Measurements from ENCODE around the gene CFAP300. TPM values are rescaled to one million over a fixed set of nuclear protein-coding genes. Genes with fewer than 3 reads are reported as not detected.

The CFAP300 gene
- total RNA-seq, 2 experiments from 2014 or later: not detected

DNA sequence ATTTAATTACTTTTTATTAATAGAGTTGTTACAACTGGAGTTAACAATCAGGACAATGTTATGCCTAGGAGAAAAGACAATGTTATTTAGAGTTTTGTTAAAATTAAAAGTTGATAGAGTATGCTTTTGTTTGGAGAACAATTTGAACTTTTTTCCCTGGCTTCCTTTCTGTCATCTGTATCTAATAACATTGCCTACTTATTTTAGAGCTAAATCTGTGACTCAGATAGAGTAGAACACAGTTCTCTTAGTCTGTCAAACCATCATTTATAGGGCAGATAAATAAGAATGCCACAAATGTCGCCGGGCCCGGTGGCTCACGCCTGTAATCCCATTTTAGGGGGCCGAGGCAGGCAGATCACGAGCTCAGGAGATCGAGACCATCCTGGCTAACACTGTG is 34.1 kb downstream of the CFAP300 start:
- H3K27me3 Mint-ChIP-seq: peaks cover 3% of the 10 kb centered on the region
- POLR2A ChIA-PET: no interaction called here
- H3K27ac Mint-ChIP-seq: no peak overlapping the region
- H3K36me3 Mint-ChIP-seq (ENCODE audit: low read depth): no peaks in the 10 kb centered on the region
- ATAC-seq: no peak
- no peak overlapping the region for H3K4me3 Mint-ChIP-seq
- no peak for DNase-seq
- H3K4me1 Mint-ChIP-seq: no peaks in the 10 kb centered on the region
- CTCF ChIA-PET: no interaction called here
- no peaks in the 10 kb centered on the region for H3K9me3 Mint-ChIP-seq (ENCODE audit: low read depth)
- intact Hi-C loops (cut with DNase I, micrococcal nuclease): no loop called here

DNA sequence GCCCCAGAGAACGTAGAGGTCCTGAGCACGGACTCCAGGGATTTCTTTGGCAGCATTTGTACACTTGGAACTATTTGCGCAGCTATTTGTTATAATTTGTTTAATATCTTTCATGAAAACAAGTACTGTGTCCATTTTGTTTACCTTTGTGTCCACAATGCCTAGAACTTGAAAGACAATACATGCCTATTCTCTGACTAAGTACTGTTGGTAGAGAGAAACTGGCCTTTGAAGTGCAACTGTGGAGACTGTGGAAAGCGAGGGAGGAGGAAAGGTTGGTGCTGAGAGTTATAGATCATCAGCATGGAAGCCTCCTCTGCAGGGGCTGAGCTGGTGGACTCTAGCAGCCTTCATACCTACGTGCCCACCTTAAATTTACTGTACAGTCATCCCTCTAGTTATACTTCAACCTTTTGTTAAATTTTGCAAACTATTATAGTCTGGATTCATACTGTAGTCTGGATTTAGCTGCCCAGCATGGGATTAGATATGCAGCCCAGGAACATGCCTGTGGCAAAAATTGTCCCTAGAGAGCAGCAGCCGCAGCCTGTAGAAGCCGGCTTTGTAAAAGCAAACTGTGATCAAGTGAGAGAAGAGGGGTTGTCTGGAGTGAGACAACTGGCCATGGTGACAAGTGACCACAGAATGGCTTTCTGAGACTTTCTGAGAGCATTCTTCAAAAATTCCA is 38.8 kb downstream of the CFAP300 start:
- no peak for ATAC-seq
- Mint-ChIP-seq H3K9me3 (ENCODE audit: low read depth) (no peaks in the 10 kb centered on the region), H3K4me3 (no peak overlapping the region), H3K4me1 (no peaks in the 10 kb centered on the region), H3K27ac (no peak overlapping the region), H3K27me3 (peaks cover 3% of the 10 kb centered on the region), H3K36me3 (ENCODE audit: low read depth) (no peaks in the 10 kb centered on the region)
- CTCF ChIA-PET: no interaction called here
- no peak for DNase-seq
- POLR2A ChIA-PET: no interaction called here
- intact Hi-C loops (cut with DNase I, micrococcal nuclease): no loop called here

DNA sequence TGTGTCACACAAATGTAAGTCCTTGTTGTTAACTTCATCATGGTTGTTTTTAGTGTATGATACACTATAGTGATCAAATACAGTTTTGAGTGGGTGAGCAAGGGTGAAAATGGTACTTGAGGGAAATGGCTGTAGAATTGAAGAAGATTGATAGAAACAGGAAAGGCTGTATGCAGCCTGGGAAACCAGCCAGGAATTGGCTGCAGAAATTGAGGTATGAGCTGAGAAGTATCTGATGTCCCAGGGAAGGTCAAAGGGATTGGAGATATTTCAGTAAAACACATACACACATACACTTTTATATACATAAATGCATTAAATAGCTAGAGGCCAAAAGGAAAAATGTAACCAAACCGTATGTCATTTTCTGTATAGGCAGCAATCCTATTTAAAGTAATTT is 49.9 kb downstream of the CFAP300 start:
- ATAC-seq (no peak), DNase-seq (no peak)
- Mint-ChIP-seq H3K27me3 (no peaks in the 10 kb centered on the region), H3K27ac (no peak overlapping the region), H3K9me3 (ENCODE audit: low read depth) (no peaks in the 10 kb centered on the region), H3K4me1 (no peaks in the 10 kb centered on the region), H3K36me3 (ENCODE audit: low read depth) (no peaks in the 10 kb centered on the region), H3K4me3 (no peak overlapping the region)
- ChIA-PET POLR2A (no interaction called here), CTCF (no interaction called here)
- intact Hi-C loops (cut with DNase I, micrococcal nuclease): no loop called here

DNA sequence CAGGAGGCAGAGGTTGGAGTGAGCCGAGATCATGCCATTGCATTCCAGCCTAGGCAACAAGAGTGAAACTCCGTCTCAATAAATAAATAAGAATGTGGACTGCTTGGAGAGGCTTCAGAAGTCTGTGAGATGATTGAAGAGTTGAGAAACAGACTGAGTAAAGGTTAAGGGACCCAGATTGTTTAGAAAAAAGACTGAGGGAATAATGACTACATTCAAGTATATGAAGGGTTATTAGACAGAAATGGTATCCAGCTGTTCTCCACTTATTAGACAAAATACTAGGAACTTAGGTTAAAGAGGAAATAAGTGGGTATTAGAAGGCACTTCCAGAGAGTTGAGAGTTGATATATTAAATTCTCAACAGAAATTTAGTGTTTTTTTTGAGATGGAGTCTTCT is 52.5 kb downstream of the CFAP300 start:
- Mint-ChIP-seq H3K9me3 (ENCODE audit: low read depth) (no peaks in the 10 kb centered on the region), H3K4me3 (no peak overlapping the region), H3K4me1 (no peaks in the 10 kb centered on the region), H3K27ac (no peak overlapping the region), H3K36me3 (ENCODE audit: low read depth) (no peaks in the 10 kb centered on the region), H3K27me3 (peaks cover 5% of the 10 kb centered on the region)
- DNase-seq: no peak
- CTCF ChIA-PET: no interaction called here
- ATAC-seq: no peak
- intact Hi-C loops (cut with DNase I, micrococcal nuclease): no loop called here
- POLR2A ChIA-PET: no interaction called here

DNA sequence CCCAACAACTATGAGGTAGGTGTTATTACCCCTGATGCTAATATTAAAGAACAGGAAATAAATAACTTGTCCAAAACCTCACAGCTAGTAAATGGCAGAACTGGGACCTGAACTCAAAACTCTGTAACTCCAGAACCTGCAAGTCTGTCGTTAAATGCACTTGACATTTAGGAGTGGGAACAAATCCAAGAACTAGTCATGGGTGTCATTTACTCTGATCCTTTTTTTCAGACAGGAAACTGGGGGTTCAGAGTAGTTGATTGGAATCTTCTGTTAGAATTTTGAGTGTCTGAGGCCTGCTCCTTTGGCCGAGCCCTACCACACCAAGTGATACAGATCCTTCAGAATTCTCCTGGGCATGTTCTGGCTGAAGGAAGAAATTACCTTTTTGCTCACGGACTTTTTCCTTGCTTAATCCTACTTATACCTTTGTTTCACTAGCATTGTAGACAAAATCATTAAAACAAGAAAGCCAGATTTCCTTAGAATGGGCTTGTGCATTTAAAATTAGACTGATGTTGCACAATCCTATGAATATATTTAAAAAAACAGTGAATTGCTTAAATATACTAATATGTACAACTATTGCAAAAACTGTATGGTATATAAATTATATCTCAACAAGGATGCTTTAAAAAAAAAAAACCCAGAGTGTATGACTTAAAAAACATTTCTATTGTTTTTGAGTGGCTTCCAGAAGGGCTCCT is 61.6 kb downstream of the CFAP300 start:
- ATAC-seq (no peak), DNase-seq (no peak)
- no peak overlapping the region for H3K4me3 Mint-ChIP-seq
- intact Hi-C loops (cut with DNase I, micrococcal nuclease): no loop called here
- no peak overlapping the region for H3K27ac Mint-ChIP-seq
- CTCF ChIA-PET: interaction anchor here (1.0 kb wide), 1 partner anchor 101 kb away, joined by 3 read pairs; no protein-coding TSS in a partner anchor
- no peaks in the 10 kb centered on the region for H3K9me3 Mint-ChIP-seq (ENCODE audit: low read depth)
- H3K27me3 Mint-ChIP-seq: peaks cover 43% of the 10 kb centered on the region
- POLR2A ChIA-PET: no interaction called here
- peaks cover 13% of the 10 kb centered on the region for H3K4me1 Mint-ChIP-seq
- H3K36me3 Mint-ChIP-seq (ENCODE audit: low read depth): peaks cover 2% of the 10 kb centered on the region

DNA sequence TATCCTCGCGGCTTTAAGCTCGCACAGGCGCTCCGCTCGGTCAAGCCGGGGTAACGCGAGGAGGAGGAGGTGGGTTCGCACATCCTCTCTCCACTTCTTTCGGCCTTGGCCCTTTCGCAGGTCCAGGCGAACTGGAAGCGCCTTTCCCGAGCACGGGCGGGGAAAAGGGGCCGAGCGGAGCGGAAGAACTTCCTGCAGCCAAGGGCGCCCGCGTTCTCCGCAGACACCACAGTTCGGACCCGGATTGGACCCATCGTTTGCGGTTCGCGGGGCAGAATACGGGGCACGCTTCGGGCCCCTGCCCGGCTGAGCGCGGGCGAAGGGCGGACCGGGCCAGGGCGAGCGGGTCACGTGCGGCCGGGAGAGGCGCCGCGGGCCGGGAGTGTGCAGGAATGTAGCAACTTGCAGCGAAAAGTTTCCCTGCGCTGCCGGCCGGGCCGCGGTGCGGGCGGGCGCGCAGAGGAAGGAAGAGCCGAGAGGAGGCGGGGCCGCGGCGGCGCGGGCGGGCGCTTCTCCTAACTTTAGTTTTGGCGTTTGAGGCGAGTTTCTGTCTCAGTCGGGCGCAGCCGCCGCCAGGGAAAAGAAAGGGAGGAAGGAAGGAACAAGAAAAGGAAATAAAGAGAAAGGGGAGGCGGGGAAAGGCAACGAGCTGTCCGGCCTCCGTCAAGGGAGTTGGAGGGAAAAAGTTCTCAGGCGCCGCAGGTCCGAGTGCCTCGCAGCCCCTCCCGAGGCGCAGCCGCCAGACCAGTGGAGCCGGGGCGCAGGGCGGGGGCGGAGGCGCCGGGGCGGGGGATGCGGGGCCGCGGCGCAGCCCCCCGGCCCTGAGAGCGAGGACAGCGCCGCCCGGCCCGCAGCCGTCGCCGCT is 62.9 kb downstream of the CFAP300 start, which contains the start of gene YAP1:
YAP1 (plus strand) TSS at position 552 of the 865 bp plus-strand sequence. CDS start 402 bp downstream, outside the sequence.
- Mint-ChIP-seq H3K27ac (no peak within 1 kb of the TSS), H3K27me3 (peaks cover 43% of the 10 kb centered on the region), H3K4me1 (peaks cover 13% of the 10 kb centered on the region), H3K4me3 (peak within 1 kb of the TSS; percentile 89), H3K9me3 (ENCODE audit: low read depth) (no peaks in the 10 kb centered on the region), H3K36me3 (ENCODE audit: low read depth) (peaks cover 2% of the 10 kb centered on the region)
- intact Hi-C loops (cut with DNase I, micrococcal nuclease): loop anchor here in 1 of 2 experiments (1.0 to 2.0 kb wide), 2 partner anchors 158 to 195 kb away; partner anchors contain the start of gene CEP126
- DNase-seq: peak; percentile 81
- ChIA-PET CTCF (interaction anchor here (1.0 kb wide), 1 partner anchor 102 kb away, joined by 3 read pairs; no protein-coding TSS in a partner anchor), POLR2A (no interaction called here)
- peak; percentile 76 for ATAC-seq

DNA sequence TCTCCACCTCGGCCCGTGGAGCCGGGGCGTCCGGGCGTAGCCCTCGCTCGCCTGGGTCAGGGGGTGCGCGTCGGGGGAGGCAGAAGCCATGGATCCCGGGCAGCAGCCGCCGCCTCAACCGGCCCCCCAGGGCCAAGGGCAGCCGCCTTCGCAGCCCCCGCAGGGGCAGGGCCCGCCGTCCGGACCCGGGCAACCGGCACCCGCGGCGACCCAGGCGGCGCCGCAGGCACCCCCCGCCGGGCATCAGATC is 63.4 kb downstream of the CFAP300 start:
- DNase-seq: no peak
- no peak for ATAC-seq
- POLR2A ChIA-PET: no interaction called here
- Mint-ChIP-seq H3K4me3 (no peak overlapping the region), H3K4me1 (peaks cover 13% of the 10 kb centered on the region), H3K9me3 (ENCODE audit: low read depth) (no peaks in the 10 kb centered on the region), H3K36me3 (ENCODE audit: low read depth) (peaks cover 2% of the 10 kb centered on the region), H3K27me3 (peaks cover 48% of the 10 kb centered on the region), H3K27ac (no peak overlapping the region)
- CTCF ChIA-PET: no interaction called here
- intact Hi-C loops (cut with DNase I, micrococcal nuclease): loop anchor here in 1 of 2 experiments (1.0 to 2.0 kb wide), 2 partner anchors 158 to 196 kb away; partner anchors contain the start of gene CEP126

DNA sequence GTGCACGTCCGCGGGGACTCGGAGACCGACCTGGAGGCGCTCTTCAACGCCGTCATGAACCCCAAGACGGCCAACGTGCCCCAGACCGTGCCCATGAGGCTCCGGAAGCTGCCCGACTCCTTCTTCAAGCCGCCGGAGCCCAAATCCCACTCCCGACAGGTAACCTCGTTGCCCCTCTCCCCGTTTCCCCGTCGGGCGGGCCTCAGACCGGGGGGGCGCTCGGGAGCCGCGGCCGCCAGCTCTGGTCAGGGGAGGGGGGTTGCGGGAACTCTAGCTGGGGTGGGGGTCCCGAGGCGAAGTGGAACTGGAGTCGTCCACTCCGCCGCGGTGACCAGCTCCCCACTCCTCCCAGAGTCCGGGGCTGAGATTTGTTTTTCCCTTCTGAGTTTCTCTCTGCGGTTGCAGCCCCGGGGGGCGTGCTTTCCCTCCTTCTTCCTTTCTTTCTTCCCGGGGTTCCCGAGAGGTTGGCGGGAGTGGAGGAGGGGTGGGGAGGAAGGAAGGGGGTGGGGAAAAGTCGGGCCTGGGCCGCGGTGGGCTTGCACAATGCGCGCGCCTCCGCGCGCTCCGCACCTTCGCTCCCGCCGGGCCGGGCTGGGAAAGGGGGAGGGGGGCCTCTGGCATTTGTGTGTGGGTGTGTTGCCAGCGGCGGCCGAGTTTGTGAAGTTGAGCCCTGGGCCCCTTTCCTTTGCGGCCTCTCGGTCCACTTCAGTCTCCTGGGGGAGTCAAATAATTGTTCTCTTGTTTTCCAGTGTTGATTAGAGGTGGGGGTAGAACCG is 64.0 kb downstream of the CFAP300 start:
- H3K27me3 Mint-ChIP-seq: peaks cover 48% of the 10 kb centered on the region
- H3K9me3 Mint-ChIP-seq (ENCODE audit: low read depth): no peaks in the 10 kb centered on the region
- no peak overlapping the region for H3K27ac Mint-ChIP-seq
- H3K36me3 Mint-ChIP-seq (ENCODE audit: low read depth): peaks cover 2% of the 10 kb centered on the region
- peak overlapping the region; percentile 65 for H3K4me3 Mint-ChIP-seq
- POLR2A ChIA-PET: no interaction called here
- DNase-seq: peak; percentile 22
- peaks cover 13% of the 10 kb centered on the region for H3K4me1 Mint-ChIP-seq
- CTCF ChIA-PET: no interaction called here
- intact Hi-C loops (cut with DNase I, micrococcal nuclease): loop anchor here in 1 of 2 experiments (2.0 kb wide), 1 partner anchor 196 kb away; the partner anchor contains the start of gene CEP126
- peak; percentile 30 for ATAC-seq

DNA sequence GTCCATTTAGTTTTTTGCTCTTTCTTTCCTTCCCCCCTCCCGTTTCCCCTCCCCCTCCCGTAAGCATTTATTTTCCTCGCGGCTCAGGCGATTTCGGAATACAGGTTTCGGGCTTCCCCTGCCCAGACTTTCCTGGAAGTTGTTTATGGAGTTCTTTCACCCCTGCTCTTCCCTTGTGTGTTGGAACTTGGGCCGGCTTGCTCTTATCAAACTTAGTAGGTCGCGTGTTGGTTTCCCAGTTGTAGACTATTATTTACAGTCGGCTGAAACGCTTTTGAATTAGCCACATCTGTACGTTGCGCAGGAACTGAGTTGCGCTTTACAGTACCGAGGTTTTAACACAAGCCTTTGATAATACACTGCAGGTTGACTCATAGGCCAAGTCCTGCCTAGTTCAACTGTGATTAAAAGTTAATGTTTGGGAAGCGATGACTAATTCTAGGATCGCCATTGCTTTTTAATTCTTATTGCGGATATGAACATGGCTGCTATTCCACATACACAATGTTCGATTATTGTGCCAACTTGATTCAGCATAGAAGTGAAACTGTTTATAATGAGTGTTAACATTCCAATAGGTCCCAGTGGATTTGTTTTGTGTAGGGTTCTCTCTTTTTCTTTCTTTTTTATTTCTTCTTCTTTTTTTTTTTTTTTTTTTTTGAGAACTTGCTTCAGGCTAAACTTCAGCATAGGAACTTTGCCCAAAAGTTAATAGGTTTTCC is 64.7 kb downstream of the CFAP300 start:
- H3K9me3 Mint-ChIP-seq (ENCODE audit: low read depth): no peaks in the 10 kb centered on the region
- peaks cover 13% of the 10 kb centered on the region for H3K4me1 Mint-ChIP-seq
- H3K27ac Mint-ChIP-seq: no peak overlapping the region
- ChIA-PET CTCF (no interaction called here), POLR2A (no interaction called here)
- peaks cover 2% of the 10 kb centered on the region for H3K36me3 Mint-ChIP-seq (ENCODE audit: low read depth)
- peak; percentile 28 for DNase-seq
- intact Hi-C loops (cut with DNase I, micrococcal nuclease): loop anchor here in 1 of 2 experiments (2.0 kb wide), 1 partner anchor 197 kb away; the partner anchor contains the start of gene CEP126
- peak; percentile 72 for ATAC-seq
- peaks cover 48% of the 10 kb centered on the region for H3K27me3 Mint-ChIP-seq
- H3K4me3 Mint-ChIP-seq: peak overlapping the region; percentile 65

DNA sequence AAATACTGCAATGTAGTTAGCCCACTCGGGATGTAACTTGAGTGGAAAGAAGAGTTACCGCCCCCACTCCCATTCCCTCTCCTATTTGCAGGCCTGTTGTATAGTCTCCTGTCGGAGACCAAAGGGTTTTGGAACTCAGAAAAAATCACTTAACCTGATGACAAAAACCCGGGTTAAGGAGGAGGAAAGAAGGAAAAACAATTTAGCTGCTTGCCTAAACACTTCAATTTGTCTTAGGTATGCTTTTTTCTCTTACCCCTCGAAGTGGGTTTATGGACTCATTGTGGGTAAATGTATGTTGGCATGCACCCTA is 65.2 kb downstream of the CFAP300 start:
- intact Hi-C loops (cut with DNase I, micrococcal nuclease): no loop called here
- DNase-seq: no peak
- no peak overlapping the region for H3K4me3 Mint-ChIP-seq

More for the DNA sequence above, 65.2 kb downstream of the CFAP300 start:
- Mint-ChIP-seq H3K4me1 (peaks cover 13% of the 10 kb centered on the region), H3K9me3 (ENCODE audit: low read depth) (no peaks in the 10 kb centered on the region), H3K36me3 (ENCODE audit: low read depth) (peaks cover 2% of the 10 kb centered on the region), H3K27me3 (peaks cover 47% of the 10 kb centered on the region), H3K27ac (no peak overlapping the region)
- ChIA-PET POLR2A (interaction anchor here (0.6 kb wide), 1 partner anchor 881 kb away, joined by 3 read pairs; no protein-coding TSS in a partner anchor), CTCF (no interaction called here)
- ATAC-seq: no peak
